ENCODE measurements around the gene KANK2. TPM values are rescaled to one million over a fixed set of nuclear protein-coding genes. Genes with fewer than 3 reads are reported as not detected.

The KANK2 gene
- total RNA-seq, 6 experiments from 2014 or later, result 132 to 167 (median 156) TPM

DNA sequence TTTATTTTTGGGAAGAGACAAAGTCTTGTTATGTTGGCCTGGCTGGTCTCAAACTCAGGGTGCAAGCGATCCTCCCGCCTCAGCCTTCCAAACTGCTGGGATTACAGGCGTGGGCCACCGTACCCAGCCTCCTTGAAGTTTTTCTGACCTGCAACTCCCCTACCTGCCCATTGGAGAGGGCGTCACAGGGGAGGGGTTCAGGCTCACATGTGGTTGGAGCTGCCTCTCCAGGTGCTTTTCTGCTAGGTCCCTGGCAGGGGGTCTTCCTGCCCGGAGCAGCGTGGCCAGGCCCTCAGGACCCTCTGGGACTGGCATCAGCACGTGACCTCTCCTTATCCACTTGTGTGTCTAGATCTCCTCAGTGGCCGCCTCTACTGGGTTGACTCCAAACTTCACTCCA, 80.8 kb downstream of the KANK2 start:
- TF ChIP-seq, protein P1, sequence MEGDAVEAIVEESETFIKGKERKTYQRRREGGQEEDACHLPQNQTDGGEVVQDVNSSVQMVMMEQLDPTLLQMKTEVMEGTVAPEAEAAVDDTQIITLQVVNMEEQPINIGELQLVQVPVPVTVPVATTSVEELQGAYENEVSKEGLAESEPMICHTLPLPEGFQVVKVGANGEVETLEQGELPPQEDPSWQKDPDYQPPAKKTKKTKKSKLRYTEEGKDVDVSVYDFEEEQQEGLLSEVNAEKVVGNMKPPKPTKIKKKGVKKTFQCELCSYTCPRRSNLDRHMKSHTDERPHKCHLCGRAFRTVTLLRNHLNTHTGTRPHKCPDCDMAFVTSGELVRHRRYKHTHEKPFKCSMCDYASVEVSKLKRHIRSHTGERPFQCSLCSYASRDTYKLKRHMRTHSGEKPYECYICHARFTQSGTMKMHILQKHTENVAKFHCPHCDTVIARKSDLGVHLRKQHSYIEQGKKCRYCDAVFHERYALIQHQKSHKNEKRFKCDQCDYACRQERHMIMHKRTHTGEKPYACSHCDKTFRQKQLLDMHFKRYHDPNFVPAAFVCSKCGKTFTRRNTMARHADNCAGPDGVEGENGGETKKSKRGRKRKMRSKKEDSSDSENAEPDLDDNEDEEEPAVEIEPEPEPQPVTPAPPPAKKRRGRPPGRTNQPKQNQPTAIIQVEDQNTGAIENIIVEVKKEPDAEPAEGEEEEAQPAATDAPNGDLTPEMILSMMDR (IDR thresholded peaks at IDR 0.05), result no peak
- H3K9me3 Mint-ChIP-seq, result no peaks in the 10 kb centered on the region
- H3K36me3 Mint-ChIP-seq (ENCODE audit: low read depth), result peaks cover 41% of the 10 kb centered on the region
- DNase-seq, result no peak
- H3K4me3 Mint-ChIP-seq, result no peak overlapping the region
- H3K27ac Mint-ChIP-seq, result no peak overlapping the region
- H3K4me1 Mint-ChIP-seq (ENCODE audit: low read depth), result no peaks in the 10 kb centered on the region
- H3K27me3 Mint-ChIP-seq (ENCODE audit: insufficient read depth), result peaks cover 4% of the 10 kb centered on the region

GRCh38 chr19:11115895-11116446, 81.4 kb downstream of the KANK2 start:
- H3K27ac Mint-ChIP-seq, result no peak overlapping the region
- H3K4me1 Mint-ChIP-seq (ENCODE audit: low read depth), result no peaks in the 10 kb centered on the region
- peaks cover 39% of the 10 kb centered on the region for H3K36me3 Mint-ChIP-seq (ENCODE audit: low read depth)
- H3K4me3 Mint-ChIP-seq, result no peak overlapping the region
- no peak for DNase-seq
- H3K9me3 Mint-ChIP-seq, result no peaks in the 10 kb centered on the region
- H3K27me3 Mint-ChIP-seq (ENCODE audit: insufficient read depth), result peaks cover 5% of the 10 kb centered on the region
- TF ChIP-seq, protein P1 (IDR thresholded peaks at IDR 0.05), result no peak

GRCh38 chr19:11115042-11115441, 82.3 kb downstream of the KANK2 start:
- H3K9me3 Mint-ChIP-seq, result no peaks in the 10 kb centered on the region
- peaks cover 5% of the 10 kb centered on the region for H3K27me3 Mint-ChIP-seq (ENCODE audit: insufficient read depth)
- H3K4me1 Mint-ChIP-seq (ENCODE audit: low read depth), result no peaks in the 10 kb centered on the region
- TF ChIP-seq, protein P1 (IDR thresholded peaks at IDR 0.05), result no peak
- H3K4me3 Mint-ChIP-seq, result no peak overlapping the region
- H3K27ac Mint-ChIP-seq, result no peak overlapping the region
- no peak for DNase-seq
- H3K36me3 Mint-ChIP-seq (ENCODE audit: low read depth), result peaks cover 30% of the 10 kb centered on the region

Other genes starting within 250 kb of the KANK2 start
- 100 to 1,000 TPM; 105 to 116 (median 114) TPM for gene SMARCA4, start 236.5 kb downstream of the KANK2 start, total RNA-seq (2021; fragmentation: NEBNext Ultra II Directional; extraction: Animal tissue kit (Norgen Biotek cat#: 25700))
- gene LDLR, start 108.1 kb downstream of the KANK2 start, total RNA-seq (2021; fragmentation: NEBNext Ultra II Directional; extraction: Animal tissue kit (Norgen Biotek cat#: 25700)), result 10 to 100 TPM; 22.8 to 34.3 (median 28.0) TPM
- gene SPC24, start 41.8 kb downstream of the KANK2 start, total RNA-seq (2021; fragmentation: NEBNext Ultra II Directional; extraction: Animal tissue kit (Norgen Biotek cat#: 25700)), result 10 to 100 TPM; 21.0 to 54.6 (median 50.3) TPM
- gene ANGPTL8, start 42.1 kb upstream of the KANK2 start, total RNA-seq (2021; fragmentation: NEBNext Ultra II Directional; extraction: Animal tissue kit (Norgen Biotek cat#: 25700)), result not detected
- gene DOCK6, start 65.0 kb upstream of the KANK2 start, total RNA-seq (2021; fragmentation: NEBNext Ultra II Directional; extraction: Animal tissue kit (Norgen Biotek cat#: 25700)), result 10 to 100 TPM; 20.7 to 32.2 (median 22.9) TPM
- gene TSPAN16, start 98.6 kb upstream of the KANK2 start, total RNA-seq (2021; fragmentation: NEBNext Ultra II Directional; extraction: Animal tissue kit (Norgen Biotek cat#: 25700)), result not detected
- 10 to 100 TPM in 2 of 6 experiments, 1 to 10 TPM in 4; 6.7 to 11.1 (median 8.7) TPM for gene RAB3D, start 142.1 kb upstream of the KANK2 start, total RNA-seq (2021; fragmentation: NEBNext Ultra II Directional; extraction: Animal tissue kit (Norgen Biotek cat#: 25700))
- gene TMEM205, start 148.7 kb upstream of the KANK2 start, total RNA-seq (2021; fragmentation: NEBNext Ultra II Directional; extraction: Animal tissue kit (Norgen Biotek cat#: 25700)), result 10 to 100 TPM; 36.9 to 51.8 (median 46.5) TPM
- gene CCDC159, start 149.0 kb upstream of the KANK2 start, total RNA-seq (2021; fragmentation: NEBNext Ultra II Directional; extraction: Animal tissue kit (Norgen Biotek cat#: 25700)), result 10 to 100 TPM in 4 of 6 experiments, 1 to 10 TPM in 2; 7.7 to 11.8 (median 10.4) TPM
- gene PLPPR2, start 157.9 kb upstream of the KANK2 start, total RNA-seq (2021; fragmentation: NEBNext Ultra II Directional; extraction: Animal tissue kit (Norgen Biotek cat#: 25700)), result 10 to 100 TPM; 52.4 to 82.2 (median 59.7) TPM
- 1 to 10 TPM; 1.2 to 2.2 (median 1.6) TPM for gene SWSAP1, start 177.1 kb upstream of the KANK2 start, total RNA-seq (2021; fragmentation: NEBNext Ultra II Directional; extraction: Animal tissue kit (Norgen Biotek cat#: 25700))
- 1 to 10 TPM; 6.1 to 8.3 (median 7.1) TPM for gene EPOR, start 186.8 kb upstream of the KANK2 start, total RNA-seq (2021; fragmentation: NEBNext Ultra II Directional; extraction: Animal tissue kit (Norgen Biotek cat#: 25700))
- 10 to 100 TPM in 1 of 6 experiments, 1 to 10 TPM in 5; 7.3 to 11.7 (median 8.9) TPM for gene RGL3, start 221.8 kb upstream of the KANK2 start, total RNA-seq (2021; fragmentation: NEBNext Ultra II Directional; extraction: Animal tissue kit (Norgen Biotek cat#: 25700))
- gene ODAD3, start 237.6 kb upstream of the KANK2 start, total RNA-seq (2021; fragmentation: NEBNext Ultra II Directional; extraction: Animal tissue kit (Norgen Biotek cat#: 25700)), result 1 to 10 TPM in 1 of 6 experiments, under 1 TPM in 4, not detected in 1; 0.16 to 1.1 (median 0.60) TPM
- gene PRKCSH, start 238.1 kb upstream of the KANK2 start, total RNA-seq (2021; fragmentation: NEBNext Ultra II Directional; extraction: Animal tissue kit (Norgen Biotek cat#: 25700)), result 100 to 1,000 TPM; 367 to 460 (median 388) TPM